Measurements from ENCODE around the gene ALLC. TPM values are rescaled to one million over a fixed set of nuclear protein-coding genes. Genes with fewer than 3 reads are reported as not detected.

Gene ALLC
- total RNA-seq, 1 donor from 2014 or later, result not detected

DNA sequence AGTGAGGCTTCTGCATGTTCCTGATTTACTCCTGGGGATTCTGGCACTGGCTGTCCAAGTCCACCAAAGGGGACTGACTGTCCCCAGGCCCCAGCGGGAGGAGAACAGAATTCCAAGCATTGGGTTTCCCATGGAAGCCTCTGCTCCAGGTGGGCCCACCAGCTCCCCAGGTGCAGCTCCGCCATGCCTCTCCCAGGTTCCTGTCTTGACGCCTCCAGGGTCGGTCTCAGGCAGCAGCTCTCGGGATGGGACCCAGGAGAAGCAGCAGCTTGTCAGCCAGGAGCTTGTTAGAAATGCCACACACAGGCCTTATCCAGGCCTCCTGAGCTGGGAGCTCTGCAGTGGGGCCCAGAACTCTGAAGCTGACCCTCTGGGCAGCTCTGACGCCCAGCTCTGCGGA is 93.3 kb downstream of the ALLC start:
- TF ChIP-seq, protein P1, sequence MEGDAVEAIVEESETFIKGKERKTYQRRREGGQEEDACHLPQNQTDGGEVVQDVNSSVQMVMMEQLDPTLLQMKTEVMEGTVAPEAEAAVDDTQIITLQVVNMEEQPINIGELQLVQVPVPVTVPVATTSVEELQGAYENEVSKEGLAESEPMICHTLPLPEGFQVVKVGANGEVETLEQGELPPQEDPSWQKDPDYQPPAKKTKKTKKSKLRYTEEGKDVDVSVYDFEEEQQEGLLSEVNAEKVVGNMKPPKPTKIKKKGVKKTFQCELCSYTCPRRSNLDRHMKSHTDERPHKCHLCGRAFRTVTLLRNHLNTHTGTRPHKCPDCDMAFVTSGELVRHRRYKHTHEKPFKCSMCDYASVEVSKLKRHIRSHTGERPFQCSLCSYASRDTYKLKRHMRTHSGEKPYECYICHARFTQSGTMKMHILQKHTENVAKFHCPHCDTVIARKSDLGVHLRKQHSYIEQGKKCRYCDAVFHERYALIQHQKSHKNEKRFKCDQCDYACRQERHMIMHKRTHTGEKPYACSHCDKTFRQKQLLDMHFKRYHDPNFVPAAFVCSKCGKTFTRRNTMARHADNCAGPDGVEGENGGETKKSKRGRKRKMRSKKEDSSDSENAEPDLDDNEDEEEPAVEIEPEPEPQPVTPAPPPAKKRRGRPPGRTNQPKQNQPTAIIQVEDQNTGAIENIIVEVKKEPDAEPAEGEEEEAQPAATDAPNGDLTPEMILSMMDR (conservative IDR thresholded peaks at IDR 0.05; ENCODE audit: low read depth, low read length), result no peak
- H3K4me3 ChIP-seq (ENCODE audit: low read depth, low read length), result no peak overlapping the region
- no peak for DNase-seq (ENCODE audit: low read depth)

DNA sequence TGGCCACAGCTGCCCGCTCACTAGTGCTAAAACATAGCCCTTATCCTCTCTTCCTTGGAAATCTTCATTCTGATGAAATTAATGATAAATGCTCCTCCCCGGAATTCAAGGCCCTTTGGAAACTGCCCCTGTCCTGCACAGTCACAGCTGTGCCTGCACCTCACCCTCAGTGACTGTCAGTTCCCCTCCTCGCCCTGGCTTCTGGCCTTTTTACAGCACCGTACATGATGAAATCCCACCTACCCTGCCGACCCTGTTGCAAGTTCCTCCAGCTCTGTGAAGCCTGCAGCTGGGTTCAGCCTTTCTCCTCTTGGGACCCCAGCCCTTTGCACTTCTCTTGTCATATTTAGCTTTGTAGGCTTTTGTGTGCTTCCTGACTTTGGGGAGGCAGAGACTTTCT is 93.8 kb downstream of the ALLC start:
- DNase-seq (ENCODE audit: low read depth), result no peak
- TF ChIP-seq, protein P1 (conservative IDR thresholded peaks at IDR 0.05; ENCODE audit: low read depth, low read length), result no peak
- no peak overlapping the region for H3K4me3 ChIP-seq (ENCODE audit: low read depth, low read length)

Other genes with a start within 250 kb of the ALLC start
- 35.3 and 51.9 TPM in 2 replicates for gene ADI1, start 138.7 kb upstream of the ALLC start, total RNA-seq
- gene RNASEH1, start 99.9 kb upstream of the ALLC start, total RNA-seq, result 19.5 and 35.1 TPM in 2 replicates
- gene RPS7, start 82.9 kb upstream of the ALLC start, total RNA-seq, result 3,039 and 4,770 TPM in 2 replicates
- 0.40 and 2.4 TPM in 2 replicates for gene COLEC11, start 63.1 kb upstream of the ALLC start, total RNA-seq
- not detected in 2 replicates for gene DCDC2C, start 45.4 kb downstream of the ALLC start, total RNA-seq